HepG2 (cell line): ENCODE measurements around the gene CREB1. TPM values are rescaled to one million over a fixed set of nuclear protein-coding genes. Genes with fewer than 3 reads are reported as not detected.

Experiments used
- ATAC-seq: fragments of 200-7000 bp; cut with Tn5 transposase; 3 replicates; pipeline ENCODE4 v1.9.1; 2020; ENCODE audit warnings: mild to moderate bottlenecking, moderate library complexity
- BruUV-seq: library from RNA; stranded (reverse); fragments of 400-500 nt; replicated peaks from 2 replicates; lab custom pipeline; 2021; lab: Mats Ljungman, UMichigan
- CTCF ChIA-PET: fragments of 300-600 bp; formaldehyde crosslinking; extraction: SDS; loops from one replicate; lab custom pipeline; 2021; ENCODE audit warnings: low total read pairs, inconsistent platforms, low intra/inter-chr PET ratio; lab: Yijun Ruan, JAX
- POLR2A ChIA-PET: fragments of 350-600 bp; sonication (Branson Sonifier 250); formaldehyde crosslinking; loops from one replicate; lab custom pipeline; 2020; ENCODE audit warnings: antibody characterized with exemption, inconsistent platforms; lab: Yijun Ruan, JAX
- DNase-seq: peaks from one replicate; pipeline ENCODE4 v3.0.0-alpha.2; 2015; ENCODE audit warnings: low spot score
- FAIRE-seq: peaks from 3 replicates; lab custom pipeline; 2011; peaks lifted over from hg19 to GRCh38; lab: Jason Lieb, UNC
- H2AFZ ChIP-seq: one replicate; pipeline ENCODE4 v1.6.1; 2011; ENCODE audit warnings: low read length, inconsistent platforms
- H3K27ac ChIP-seq: fragments of 300-600 bp; 3 replicates; pipeline ENCODE4 v1.8.0; 2011; ENCODE audit warnings: mixed run types, mild to moderate bottlenecking, mixed read lengths, low read length, inconsistent platforms; ENCODE audit not compliant: insufficient read depth; ENCODE audit errors: extremely low read length
- H3K27me3 ChIP-seq, 2 experiments: fragments of 200-600 bp in 1 of 2; 2 replicates in 1 of 2; 3 replicates in 1 of 2; pipeline versions ENCODE4 v1.6.0 to v1.8.0; 2011; ENCODE audit warnings: low read length in 2 of 2, mild to moderate bottlenecking in 2 of 2, moderate library complexity in 2 of 2, inconsistent platforms in 1 of 2; ENCODE audit not compliant: insufficient read depth in 2 of 2, control insufficient read depth in 1 of 2
- H3K36me3 ChIP-seq, 2 experiments: fragments of 200-600 bp in 1 of 2; replicated peaks in 1 of 2; 2 replicates in 1 of 2; 3 replicates in 1 of 2; pipeline versions ENCODE4 v1.5.1 to v1.8.0; 2011; ENCODE audit warnings: low read length in 2 of 2, inconsistent platforms in 1 of 2; ENCODE audit not compliant: insufficient read depth in 2 of 2, control insufficient read depth in 1 of 2
- H3K4me1 ChIP-seq: 2 replicates; pipeline ENCODE4 v1.5.1; 2012; ENCODE audit warnings: low read length, inconsistent platforms; ENCODE audit not compliant: insufficient read depth
- H3K4me2 ChIP-seq: 2 replicates; pipeline ENCODE4 v1.6.0; 2011; ENCODE audit warnings: low read depth, low read length, inconsistent platforms
- H3K4me3 ChIP-seq, 3 experiments: fragments of 200-600 bp in 1 of 3; sonication (generic), shearing (Covaris generic) in 1 of 3; replicated peaks in 1 of 3; 2 replicates each; pipeline ENCODE4 v1.5.1; 2011 to 2016; ENCODE audit warnings: low read length in 3 of 3, inconsistent platforms in 2 of 3, low read depth in 2 of 3, mild to moderate bottlenecking in 2 of 3, control low read depth in 1 of 3, mixed read lengths in 1 of 3; ENCODE audit not compliant: insufficient read depth in 1 of 3
- H3K79me2 ChIP-seq: one replicate; pipeline ENCODE4 v1.6.1; 2011; ENCODE audit warnings: low read length, inconsistent platforms; ENCODE audit not compliant: insufficient read depth
- H3K9ac ChIP-seq: 2 replicates; pipeline ENCODE4 v1.6.0; 2011; ENCODE audit warnings: mild to moderate bottlenecking, low read depth, low read length, inconsistent platforms; ENCODE audit not compliant: insufficient read depth
- H3K9me3 ChIP-seq: 2 replicates; pipeline ENCODE4 v1.5.1; 2012; ENCODE audit warnings: mild to moderate bottlenecking, low read length
- H4K20me1 ChIP-seq: 2 replicates; pipeline ENCODE4 v1.6.0; 2011; ENCODE audit warnings: inconsistent platforms, mild to moderate bottlenecking, low read length, moderate library complexity; ENCODE audit not compliant: insufficient read depth
- CBX1 ChIP-seq: IDR thresholded peaks from one replicate; pipeline ENCODE4 v1.6.1; 2016; ENCODE audit warnings: antibody characterized with exemption, low read depth
- FLYWCH1 ChIP-seq: sonication (generic); formaldehyde crosslinking; IDR thresholded peaks from 2 replicates; pipeline ENCODE4 v1.8.1; 2023; ENCODE audit warnings: mild to moderate bottlenecking, missing genetic modification reagents
- KDM3A ChIP-seq: IDR thresholded peaks from 2 replicates; pipeline ENCODE4 v1.6.1; 2018; ENCODE audit warnings: low read depth, missing compliant biosample characterization
- KLF9 ChIP-seq: IDR thresholded peaks from 2 replicates; pipeline ENCODE4 v1.6.1; 2016; ENCODE audit warnings: low read depth
- PHF5A ChIP-seq: IDR thresholded peaks from one replicate; pipeline ENCODE4 v1.6.1; 2018; ENCODE audit warnings: low read depth, missing genetic modification reagents; ENCODE audit not compliant: unreplicated experiment
- PPARG ChIP-seq: conservative IDR thresholded peaks from 2 replicates; pipeline ENCODE4 v1.6.1; 2016; ENCODE audit warnings: missing biosample characterization, missing genetic modification reagents
- RARG ChIP-seq: sonication (generic); formaldehyde crosslinking; IDR thresholded peaks from 2 replicates; pipeline ENCODE4 v1.4.0; 2020; ENCODE audit warnings: low read depth, mild to moderate bottlenecking, missing genetic modification reagents
- TCF7 ChIP-seq: sonication (generic); IDR thresholded peaks from 2 replicates; pipeline ENCODE4 v1.6.1; 2016; ENCODE audit warnings: antibody characterized with exemption, low read depth
- TMF1 ChIP-seq: sonication (generic); formaldehyde crosslinking; IDR thresholded peaks from 2 replicates; pipeline ENCODE4 v1.8.1; 2022; ENCODE audit warnings: low read depth, missing genetic modification reagents
- ZNF292 ChIP-seq: sonication (generic); formaldehyde crosslinking; IDR thresholded peaks from 2 replicates; pipeline ENCODE4 v1.8.1; 2022; ENCODE audit warnings: mild to moderate bottlenecking, low read depth, missing genetic modification reagents, borderline replicate concordance
- ZNF33B ChIP-seq: sonication (generic); formaldehyde crosslinking; IDR thresholded peaks from 2 replicates; pipeline ENCODE4 v1.5.1; 2020; ENCODE audit warnings: mild to moderate bottlenecking, missing genetic modification reagents
- ZNF788 ChIP-seq: sonication (generic); formaldehyde crosslinking; IDR thresholded peaks from 2 replicates; pipeline ENCODE4 v1.5.0; 2020; ENCODE audit warnings: mild to moderate bottlenecking, missing genetic modification reagents, borderline replicate concordance
- WGBS: methylation state at CpG from one replicate; pipeline ENCODE4 v1.1.6; 2017; ENCODE audit warnings: low lambda C conversion rate; 5-methylcytosine and 5-hydroxymethylcytosine counted together
- in situ Hi-C: cut with HindIII; loops from 2 replicates; pipeline ENCODE4 v1.10.0; 2017; ENCODE audit warnings: low pct_unique_long_range_greater_than_20kb; ENCODE audit not compliant: extremely low pct_ligation_motif_present
- intact Hi-C: fragments of 100-400 bp; cut with micrococcal nuclease; formaldehyde crosslinking; loops from one replicate; pipeline ENCODE4 v1.10.0; 2022; ENCODE audit not compliant: unreplicated experiment
- polyA plus RNA-seq, 8 experiments: library from polyadenylated mRNA; depleted of rRNA in 3 of 8; stranded (reverse) in 7 of 8; unstranded in 1 of 8; fragments of >200 nt; fragmentation: Illumina TruSeq in 4 of 8; extraction: Trizol in 4 of 8; gene quantifications; 2 replicates each; pipeline versions ENCODE4 v1.2.1 to v1.2.3, GENCODE V29; 2011 to 2016; ENCODE audit warnings: low read depth in 4 of 8, missing spikeins in 1 of 8, mixed read lengths in 1 of 8; ENCODE audit not compliant: insufficient read depth in 1 of 8
- total RNA-seq, 5 experiments: library from RNA; depleted of rRNA; stranded (reverse); fragments of >200 nt; fragmentation: Illumina TruSeq; extraction: Trizol; gene quantifications; 2 replicates each; pipeline ENCODE4 v1.2.3, GENCODE V29; 2016; ENCODE audit warnings: low read depth in 1 of 5
- TF ChIP-seq, protein P1 (sequence below): sonication (generic); formaldehyde crosslinking; conservative IDR thresholded peaks from 2 replicates; pipeline ENCODE4 v1.8.0; 2022; ENCODE audit warnings: missing genetic modification reagents
- TF ChIP-seq, protein P2 (sequence below): IDR thresholded peaks from 2 replicates; pipeline ENCODE4 v1.6.1; 2016; ENCODE audit warnings: missing biosample characterization, missing genetic modification reagents, low read depth
- TF ChIP-seq, protein P3 (sequence below): sonication (generic); formaldehyde crosslinking; IDR thresholded peaks from 2 replicates; pipeline ENCODE4 v1.4.0; 2020; ENCODE audit warnings: missing genetic modification reagents
- TF ChIP-seq, protein P4 (sequence below): sonication (generic); formaldehyde crosslinking; IDR thresholded peaks from 2 replicates; pipeline ENCODE4 v1.4.0; 2020; ENCODE audit warnings: missing genetic modification reagents

Gene CREB1
- total and polyA plus RNA-seq, 2 of the 13 experiments (the other 11 are each of a cell fraction or from before 2014, with no cell fraction given), result 51.8 to 51.9 TPM

DNA sequence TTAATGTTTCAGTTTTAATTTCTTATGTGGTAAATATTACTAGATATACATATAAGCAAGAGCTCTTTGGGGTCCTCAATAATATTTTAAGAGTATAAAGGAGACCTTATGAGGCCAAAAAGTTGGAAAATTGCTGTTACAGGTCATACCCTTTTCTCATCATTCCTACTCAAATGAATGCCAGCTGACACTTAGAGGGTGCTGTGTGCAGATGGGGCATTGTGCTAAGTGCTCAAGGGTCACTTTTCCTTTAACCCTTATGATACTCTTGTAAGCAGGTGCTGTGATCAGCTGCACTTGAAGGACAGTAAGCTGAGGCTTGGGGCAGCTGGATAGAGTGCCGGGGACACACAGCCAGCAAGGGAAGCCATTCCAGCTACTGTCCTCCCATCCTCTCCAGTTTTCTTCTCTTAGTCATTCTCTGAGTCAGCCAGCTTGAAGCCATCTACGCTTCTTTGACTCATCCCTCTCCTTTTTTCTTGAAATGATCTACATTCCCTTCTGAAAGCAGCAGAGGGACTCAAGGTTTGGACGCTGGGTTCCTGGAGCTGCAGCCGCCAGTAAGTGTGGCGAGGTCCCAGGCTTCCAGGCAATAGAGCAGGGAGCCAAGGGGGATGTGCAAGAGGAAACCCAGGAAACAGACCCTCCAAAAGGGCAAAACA lies 42.0 kb upstream of the CREB1 start:
- no peaks in the 10 kb centered on the region for H3K4me1 ChIP-seq
- ATAC-seq (no peak; the same call in 2 of the 3 replicates), DNase-seq (no peak), FAIRE-seq (no peak)
- ChIA-PET POLR2A (no interaction called here), CTCF (no interaction called here)
- peaks cover 0 to 2% of the 10 kb centered on the region in 2 experiments; a peak in 1 of 5 replicates for H3K27me3 ChIP-seq
- BruUV-seq, result no TSS peak
- H3K36me3 ChIP-seq, result no peaks in the 10 kb centered on the region
- H3K4me3 ChIP-seq, result no peak overlapping the region
- 35% methylated on average over 5 of the region's 5 CpGs for WGBS
- no peak overlapping the region for H3K27ac ChIP-seq
- no peak overlapping the region for H2AFZ ChIP-seq
- H3K9ac ChIP-seq, result no peak overlapping the region
- intact Hi-C loops, result no loop called here
- H3K4me2 ChIP-seq, result no peak overlapping the region
- no peaks in the 10 kb centered on the region for H3K9me3 ChIP-seq
- in situ Hi-C loops, result no loop called here
- H3K79me2 ChIP-seq, result no peaks in the 10 kb centered on the region
- H4K20me1 ChIP-seq, result no peaks in the 10 kb centered on the region
- no peak for TF ChIP-seq FLYWCH1 (CRISPR knock-in tag)
- TF ChIP-seq KLF9 (CRISPR knock-in tag), result no peak
- no peak for TF ChIP-seq PHF5A (CRISPR knock-in tag)
- TF ChIP-seq, protein P1, sequence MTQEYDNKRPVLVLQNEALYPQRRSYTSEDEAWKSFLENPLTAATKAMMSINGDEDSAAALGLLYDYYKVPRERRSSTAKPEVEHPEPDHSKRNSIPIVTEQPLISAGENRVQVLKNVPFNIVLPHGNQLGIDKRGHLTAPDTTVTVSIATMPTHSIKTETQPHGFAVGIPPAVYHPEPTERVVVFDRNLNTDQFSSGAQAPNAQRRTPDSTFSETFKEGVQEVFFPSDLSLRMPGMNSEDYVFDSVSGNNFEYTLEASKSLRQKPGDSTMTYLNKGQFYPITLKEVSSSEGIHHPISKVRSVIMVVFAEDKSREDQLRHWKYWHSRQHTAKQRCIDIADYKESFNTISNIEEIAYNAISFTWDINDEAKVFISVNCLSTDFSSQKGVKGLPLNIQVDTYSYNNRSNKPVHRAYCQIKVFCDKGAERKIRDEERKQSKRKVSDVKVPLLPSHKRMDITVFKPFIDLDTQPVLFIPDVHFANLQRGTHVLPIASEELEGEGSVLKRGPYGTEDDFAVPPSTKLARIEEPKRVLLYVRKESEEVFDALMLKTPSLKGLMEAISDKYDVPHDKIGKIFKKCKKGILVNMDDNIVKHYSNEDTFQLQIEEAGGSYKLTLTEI (CRISPR knock-in tag), result no peak
- TF ChIP-seq PPARG (CRISPR knock-in tag), result no peak
- TF ChIP-seq ZNF292 (CRISPR knock-in tag), result no peak
- no peak for TF ChIP-seq ZNF788 (CRISPR knock-in tag)
- TF ChIP-seq CBX1, result no peak
- TF ChIP-seq ZNF33B (CRISPR knock-in tag), result no peak
- no peak for TF ChIP-seq RARG
- TF ChIP-seq TMF1, result no peak
- TF ChIP-seq TCF7, result no peak
- TF ChIP-seq, protein P2, sequence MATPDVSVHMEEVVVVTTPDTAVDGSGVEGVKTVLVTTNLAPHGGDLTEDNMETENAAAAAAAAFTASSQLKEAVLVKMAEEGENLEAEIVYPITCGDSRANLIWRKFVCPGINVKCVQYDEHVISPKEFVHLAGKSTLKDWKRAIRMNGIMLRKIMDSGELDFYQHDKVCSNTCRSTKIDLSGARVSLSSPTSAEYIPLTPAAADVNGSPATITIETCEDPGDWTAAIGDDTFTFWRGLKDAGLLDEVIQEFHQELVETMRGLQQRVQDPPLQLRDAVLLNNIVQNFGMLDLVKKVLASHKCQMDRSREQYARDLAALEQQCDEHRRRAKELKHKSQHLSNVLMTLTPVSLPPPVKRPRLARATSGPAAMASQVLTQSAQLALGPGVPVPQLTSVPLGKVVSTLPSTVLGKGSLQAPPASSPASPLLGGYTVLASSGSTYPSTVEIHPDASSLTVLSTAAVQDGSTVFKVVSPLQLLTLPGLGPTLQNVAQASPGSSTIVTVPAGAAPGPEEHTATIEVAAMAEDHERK (CRISPR knock-in tag), result no peak
- TF ChIP-seq, protein P3, sequence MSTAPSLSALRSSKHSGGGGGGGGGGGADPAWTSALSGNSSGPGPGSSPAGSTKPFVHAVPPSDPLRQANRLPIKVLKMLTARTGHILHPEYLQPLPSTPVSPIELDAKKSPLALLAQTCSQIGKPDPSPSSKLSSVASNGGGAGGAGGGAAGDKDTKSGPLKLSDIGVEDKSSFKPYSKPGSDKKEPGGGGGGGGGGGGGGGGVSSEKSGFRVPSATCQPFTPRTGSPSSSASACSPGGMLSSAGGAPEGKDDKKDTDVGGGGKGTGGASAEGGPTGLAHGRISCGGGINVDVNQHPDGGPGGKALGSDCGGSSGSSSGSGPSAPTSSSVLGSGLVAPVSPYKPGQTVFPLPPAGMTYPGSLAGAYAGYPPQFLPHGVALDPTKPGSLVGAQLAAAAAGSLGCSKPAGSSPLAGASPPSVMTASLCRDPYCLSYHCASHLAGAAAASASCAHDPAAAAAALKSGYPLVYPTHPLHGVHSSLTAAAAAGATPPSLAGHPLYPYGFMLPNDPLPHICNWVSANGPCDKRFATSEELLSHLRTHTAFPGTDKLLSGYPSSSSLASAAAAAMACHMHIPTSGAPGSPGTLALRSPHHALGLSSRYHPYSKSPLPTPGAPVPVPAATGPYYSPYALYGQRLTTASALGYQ, result no peak
- TF ChIP-seq, protein P4, sequence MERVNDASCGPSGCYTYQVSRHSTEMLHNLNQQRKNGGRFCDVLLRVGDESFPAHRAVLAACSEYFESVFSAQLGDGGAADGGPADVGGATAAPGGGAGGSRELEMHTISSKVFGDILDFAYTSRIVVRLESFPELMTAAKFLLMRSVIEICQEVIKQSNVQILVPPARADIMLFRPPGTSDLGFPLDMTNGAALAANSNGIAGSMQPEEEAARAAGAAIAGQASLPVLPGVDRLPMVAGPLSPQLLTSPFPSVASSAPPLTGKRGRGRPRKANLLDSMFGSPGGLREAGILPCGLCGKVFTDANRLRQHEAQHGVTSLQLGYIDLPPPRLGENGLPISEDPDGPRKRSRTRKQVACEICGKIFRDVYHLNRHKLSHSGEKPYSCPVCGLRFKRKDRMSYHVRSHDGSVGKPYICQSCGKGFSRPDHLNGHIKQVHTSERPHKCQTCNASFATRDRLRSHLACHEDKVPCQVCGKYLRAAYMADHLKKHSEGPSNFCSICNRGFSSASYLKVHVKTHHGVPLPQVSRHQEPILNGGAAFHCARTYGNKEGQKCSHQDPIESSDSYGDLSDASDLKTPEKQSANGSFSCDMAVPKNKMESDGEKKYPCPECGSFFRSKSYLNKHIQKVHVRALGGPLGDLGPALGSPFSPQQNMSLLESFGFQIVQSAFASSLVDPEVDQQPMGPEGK (CRISPR knock-in tag), result no peak
- TF ChIP-seq KDM3A (CRISPR knock-in tag), result no peak
